ENCODE measurements around the gene TTC21A. TPM values are rescaled to one million over a fixed set of nuclear protein-coding genes. Genes with fewer than 3 reads are reported as not detected.
"Not testable (repeated sequence)": the region's sequence is repeated elsewhere in the genome, so short reads cannot be mapped to it uniquely, and the experiment has no call there.

Gene TTC21A
- 1 to 10 TPM; 2.9 to 7.1 (median 4.4) TPM for total RNA-seq
- polyA plus RNA-seq: 1 to 10 TPM in 2 of 3 donors, under 1 TPM in 1; 0.60 to 6.0 (median 2.8) TPM

DNA sequence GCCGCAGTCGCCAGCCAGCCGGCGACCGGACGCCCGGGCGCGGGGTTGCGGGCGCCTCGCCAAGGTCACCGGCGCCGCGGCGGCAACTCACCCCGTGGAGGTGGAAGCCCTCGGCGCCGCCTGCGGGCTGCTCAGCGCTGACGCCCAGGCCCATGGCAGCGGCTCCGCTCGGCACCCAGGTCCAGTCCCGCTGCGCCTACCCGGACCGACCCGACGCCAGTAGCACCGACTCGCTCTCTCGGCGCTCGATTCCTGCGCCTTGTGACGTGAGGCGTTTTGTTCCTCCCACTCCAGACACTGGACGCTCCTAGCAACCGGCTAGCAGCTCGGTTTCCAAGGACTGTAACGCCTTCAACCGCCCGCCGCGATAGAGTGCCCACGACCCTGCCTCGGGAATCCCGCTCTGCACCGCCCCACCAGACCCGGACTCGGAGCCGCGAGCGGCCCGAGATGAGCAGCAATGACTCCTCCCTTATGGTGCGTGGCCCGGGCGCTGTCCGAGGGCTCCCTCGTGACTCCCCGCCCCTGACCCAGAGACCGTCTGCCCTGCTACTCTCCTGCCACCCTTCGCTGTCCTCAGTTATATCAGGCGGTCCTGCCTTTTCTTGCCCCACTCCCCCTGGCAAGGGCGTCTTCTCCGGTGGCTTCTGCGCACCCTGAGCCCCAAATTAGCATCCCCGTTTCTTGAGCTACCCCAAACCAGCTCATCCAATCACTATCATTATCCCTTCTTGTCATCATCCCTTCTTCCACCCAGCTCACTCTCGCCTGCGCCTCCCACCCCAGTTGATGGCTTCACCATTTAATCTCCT lies at the start of gene TTC21A, which contains the start of gene GORASP1:
Gene TTC21A (plus strand): TSS at position 293 of the 812 bp plus-strand sequence. CDS start 158 bp downstream, at position 451.
Gene GORASP1 (minus strand): TSS at position 240 of the 812 bp plus-strand sequence. CDS start 86 bp downstream, at position 154.
- H3K36me3 ChIP-seq: peaks cover 0 to 6% (median 0%) of the 10 kb centered on the region in 4 donors
- peaks cover 0 to 53% (median 43%) of the 10 kb centered on the region in 4 donors for H3K4me1 ChIP-seq
- no peaks in the 10 kb centered on the region for H3K27me3 ChIP-seq
- H3K4me3 ChIP-seq: peak within 1 kb of the TSS; percentile 75 to 98 (median 82)
- TF ChIP-seq POLR2AphosphoS5 (IDR thresholded peaks at IDR 0.05): peak; percentile 91 to 95 (median 93)
- no peak for TF ChIP-seq CTCF (IDR thresholded peaks at IDR 0.05)
- no peak for TF ChIP-seq EP300 (IDR thresholded peaks at IDR 0.05)
- TF ChIP-seq POLR2A (IDR thresholded peaks at IDR 0.05): peak; percentile 50 to 62
- H3K27ac ChIP-seq: peak within 1 kb of the TSS; percentile 90 to 97 (median 94)
- peak; percentile 96 for DNase-seq
- intact Hi-C loops (cut with DNase I): loop anchor here (1.0 to 5.0 kb wide), 5 partner anchors 44 to 301 kb away; partner anchors contain the start of genes SCN11A and WDR48
- 0 to 1% methylated on average over 74 of the region's 74 CpGs for WGBS, 2 donors
- H3K9me3 ChIP-seq: no peaks in the 10 kb centered on the region

DNA sequence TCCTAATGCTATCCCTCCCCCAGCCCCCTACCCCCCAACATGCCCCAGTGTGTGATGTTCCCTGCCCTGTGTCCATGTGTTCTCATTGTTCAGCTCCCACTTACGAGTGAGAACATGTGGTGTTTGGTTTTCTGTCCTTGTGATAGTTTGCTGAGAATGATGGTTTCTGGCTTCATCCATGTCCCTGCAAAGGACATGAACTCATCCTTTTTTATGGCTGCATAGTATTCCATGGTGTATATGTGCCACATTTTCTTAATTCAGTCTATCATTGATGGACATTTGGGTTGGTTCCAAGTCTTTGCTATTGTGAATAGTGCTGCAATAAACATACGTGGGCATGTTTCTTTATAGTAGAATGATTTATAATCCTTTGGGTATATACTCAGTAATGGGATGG lies 46.3 kb upstream of the TTC21A start:
- intact Hi-C loops (cut with DNase I); H3K9me3 ChIP-seq; H3K27ac ChIP-seq; H3K4me1 ChIP-seq; H3K4me3 ChIP-seq; H3K27me3 ChIP-seq; DNase-seq; H3K36me3 ChIP-seq: not testable (repeated sequence)
- 56 to 82% methylated on average over 2 of the region's 2 CpGs for WGBS, 2 donors

DNA sequence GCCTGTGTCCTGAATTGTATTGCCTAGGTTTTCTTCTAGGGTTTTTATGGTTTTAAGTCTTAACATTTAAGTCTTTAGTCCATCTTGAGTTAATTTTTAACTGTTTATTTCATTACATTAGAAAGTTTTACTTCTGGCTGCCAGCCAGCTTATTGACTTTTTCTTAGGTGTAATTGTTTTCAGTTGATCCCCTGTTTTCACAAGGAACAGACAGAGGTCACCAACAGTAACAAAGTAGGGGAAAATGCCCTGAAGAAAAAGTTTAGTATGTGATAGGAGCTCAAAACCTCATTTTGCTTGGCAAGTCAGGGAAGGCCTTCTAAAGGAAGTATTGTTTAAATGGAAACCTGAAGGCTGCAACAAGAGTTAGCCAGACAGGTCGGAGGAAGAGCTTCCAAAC lies 45.3 kb upstream of the TTC21A start:
- intact Hi-C loops (cut with DNase I): no loop called here
- no peaks in the 10 kb centered on the region for H3K9me3 ChIP-seq
- 22 to 73% methylated on average over 1 of the region's 1 CpG for WGBS, 2 donors
- no peak for TF ChIP-seq CTCF (IDR thresholded peaks at IDR 0.05)
- no peak for TF ChIP-seq POLR2A (IDR thresholded peaks at IDR 0.05)
- TF ChIP-seq POLR2AphosphoS5 (IDR thresholded peaks at IDR 0.05): no peak
- no peak for TF ChIP-seq EP300 (IDR thresholded peaks at IDR 0.05)
- H3K27me3 ChIP-seq: no peaks in the 10 kb centered on the region
- H3K4me3 ChIP-seq: no peak overlapping the region
- peaks cover 0 to 19% (median 2%) of the 10 kb centered on the region in 4 donors for H3K36me3 ChIP-seq
- no peaks in the 10 kb centered on the region for H3K4me1 ChIP-seq
- H3K27ac ChIP-seq: no peak overlapping the region
- DNase-seq: no peak

DNA sequence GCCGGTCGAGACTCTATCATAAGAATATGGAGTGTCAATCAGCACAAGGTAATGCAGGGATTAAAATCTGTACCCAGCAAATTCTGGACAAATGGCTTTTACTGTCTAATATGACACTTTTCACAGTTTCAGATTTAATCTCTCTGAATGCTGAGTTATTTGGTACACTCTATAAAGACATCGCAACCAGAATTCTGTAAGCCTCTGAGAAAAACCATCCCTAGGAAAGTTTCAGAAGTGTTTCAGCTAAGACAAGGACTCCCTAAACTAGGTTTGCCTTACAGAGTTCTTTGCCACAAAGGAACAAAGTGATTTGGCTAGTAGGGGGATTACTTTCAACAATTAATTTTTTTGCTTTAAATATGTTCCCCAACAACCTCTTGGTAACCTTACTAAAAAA lies 44.3 kb upstream of the TTC21A start:
- peaks cover 0 to 28% (median 2%) of the 10 kb centered on the region in 4 donors for H3K36me3 ChIP-seq
- intact Hi-C loops (cut with DNase I): no loop called here
- no peak for TF ChIP-seq EP300 (IDR thresholded peaks at IDR 0.05)
- no peak for TF ChIP-seq CTCF (IDR thresholded peaks at IDR 0.05)
- no peak for TF ChIP-seq POLR2A (IDR thresholded peaks at IDR 0.05)
- TF ChIP-seq POLR2AphosphoS5 (IDR thresholded peaks at IDR 0.05): no peak
- H3K27me3 ChIP-seq: no peaks in the 10 kb centered on the region
- H3K9me3 ChIP-seq: no peaks in the 10 kb centered on the region
- DNase-seq: no peak
- H3K4me1 ChIP-seq: no peaks in the 10 kb centered on the region
- no peak overlapping the region for H3K4me3 ChIP-seq
- no peak overlapping the region for H3K27ac ChIP-seq
- WGBS, 2 donors: 93 to 94% methylated on average over 3 of the region's 3 CpGs

DNA sequence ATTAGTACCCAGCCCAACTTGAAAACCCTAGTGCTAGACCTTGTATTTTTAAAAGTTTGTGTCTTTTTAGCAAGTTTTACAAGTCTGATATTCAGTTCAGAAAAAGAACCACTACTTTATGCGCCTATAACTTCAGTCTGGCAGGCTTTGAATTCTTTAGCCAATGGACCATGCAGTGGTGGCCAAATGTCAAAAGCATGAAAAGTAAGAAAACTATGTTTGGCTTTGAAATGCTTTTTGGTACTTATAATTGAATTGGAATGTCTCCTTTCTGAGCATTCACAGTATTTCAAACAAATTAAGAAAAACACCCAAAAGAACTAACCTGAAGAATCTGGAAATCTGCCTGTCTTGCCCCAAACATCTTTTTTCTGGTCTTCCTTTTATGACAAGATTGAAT lies 42.8 kb upstream of the TTC21A start:
- DNase-seq: no peak
- H3K4me1 ChIP-seq: no peaks in the 10 kb centered on the region
- no peak for TF ChIP-seq EP300 (IDR thresholded peaks at IDR 0.05)
- TF ChIP-seq CTCF (IDR thresholded peaks at IDR 0.05): no peak
- TF ChIP-seq POLR2AphosphoS5 (IDR thresholded peaks at IDR 0.05): no peak
- TF ChIP-seq POLR2A (IDR thresholded peaks at IDR 0.05): no peak
- H3K27me3 ChIP-seq: no peaks in the 10 kb centered on the region
- no peaks in the 10 kb centered on the region for H3K9me3 ChIP-seq
- intact Hi-C loops (cut with DNase I): no loop called here
- peaks cover 0 to 43% (median 5%) of the 10 kb centered on the region in 4 donors for H3K36me3 ChIP-seq
- H3K27ac ChIP-seq: no peak overlapping the region
- 97 to 98% methylated on average over 1 of the region's 1 CpG for WGBS, 2 donors
- H3K4me3 ChIP-seq: no peak overlapping the region

Data from sigmoid colon (tissue), 7 donors.